ENCODE measurements around the gene FHIP2A. TPM values are rescaled to one million over a fixed set of nuclear protein-coding genes. Genes with fewer than 3 reads are reported as not detected.
"Not testable (repeated sequence)": the region's sequence is repeated elsewhere in the genome, so short reads cannot be mapped to it uniquely, and the experiment has no call there.

The FHIP2A gene
- total RNA-seq, 1 donor from 2014 or later = 23.5 TPM

DNA sequence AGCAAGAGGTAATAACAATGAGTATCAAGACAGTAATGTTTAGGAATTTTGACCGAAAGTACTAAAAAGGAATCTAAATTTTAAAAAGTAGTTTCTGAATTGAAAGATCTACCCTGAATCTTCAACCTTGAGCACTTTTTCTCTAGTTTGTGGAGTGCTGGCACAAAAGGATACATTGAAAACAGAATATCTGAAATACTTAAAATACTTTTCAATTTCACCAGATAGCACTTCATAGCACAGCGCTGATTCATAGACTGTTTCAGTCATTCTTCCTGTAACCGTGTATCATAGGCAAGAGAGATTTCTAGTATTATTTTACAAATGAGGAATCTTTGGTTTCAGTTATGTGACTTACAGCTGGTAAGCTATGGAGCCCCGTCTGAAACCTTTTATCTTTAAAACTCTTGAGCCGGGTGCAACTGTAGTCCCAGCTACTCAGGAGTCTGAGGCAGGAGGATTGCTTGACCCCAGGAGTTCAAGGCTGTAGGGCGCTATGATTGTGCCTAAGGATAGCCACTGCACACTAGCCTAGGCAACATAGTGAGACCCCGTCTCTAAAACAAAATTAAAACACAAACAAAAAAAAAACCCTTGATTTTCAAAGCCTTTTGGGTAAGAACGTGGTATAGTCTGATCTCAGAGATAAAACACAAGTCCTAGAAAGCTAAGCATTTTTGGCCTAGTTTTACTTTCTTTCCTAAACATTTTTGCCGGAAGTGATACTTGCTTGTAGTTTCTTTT, 35.1 kb downstream of the FHIP2A start:
- peak; percentile 66 to 78 for DNase-seq (ENCODE audit: low read depth in 2 of 2)

DNA sequence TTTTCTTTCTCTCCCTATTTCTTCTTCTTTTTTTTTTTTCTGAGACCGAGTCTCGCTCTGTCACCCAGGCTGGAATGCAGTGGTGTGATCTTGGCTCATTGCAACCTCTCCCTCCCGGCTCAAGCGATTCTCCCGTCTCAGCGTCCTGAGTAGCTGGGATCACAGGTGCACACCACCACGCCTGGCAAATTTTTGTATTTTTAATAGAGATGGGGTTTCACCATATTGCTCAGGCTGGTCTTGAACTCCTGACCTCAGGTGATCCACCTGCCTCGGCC, 35.6 kb downstream of the FHIP2A start:
- not testable (repeated sequence) for DNase-seq (ENCODE audit: low read depth in 2 of 2)

DNA sequence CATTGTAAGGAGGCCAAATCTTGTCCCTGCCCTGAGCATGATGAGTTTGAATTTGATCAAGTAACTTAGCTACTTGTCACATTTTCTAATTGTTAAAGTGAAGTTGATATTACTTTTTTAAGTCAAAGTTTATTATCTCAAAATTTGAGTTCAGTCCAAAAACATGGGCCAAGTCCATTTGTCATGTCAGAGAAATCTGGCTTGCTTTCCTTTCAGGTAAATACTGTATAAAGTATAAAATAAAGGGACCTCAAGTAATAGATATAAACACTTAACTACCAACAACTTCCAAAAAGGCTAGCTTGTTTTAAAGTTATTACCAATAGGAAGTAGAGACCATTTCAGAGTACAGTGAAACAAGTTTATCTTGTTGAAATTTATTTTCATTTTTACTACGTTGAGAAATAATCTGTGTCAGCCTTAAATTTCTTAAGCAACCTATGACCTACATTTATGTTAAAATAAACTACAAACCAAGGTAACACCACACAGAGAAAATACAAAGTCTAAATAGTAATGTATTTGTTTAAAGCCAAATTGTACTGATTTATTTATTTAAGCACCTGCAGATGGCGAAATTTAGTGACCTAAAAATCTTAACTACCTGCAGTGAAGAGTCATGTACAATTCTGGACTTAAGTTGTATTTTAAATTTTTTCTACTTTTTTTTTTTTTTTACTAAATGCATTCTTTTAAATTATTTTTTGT, 36.5 kb downstream of the FHIP2A start:
- DNase-seq (ENCODE audit: low read depth in 2 of 2) = no peak

DNA sequence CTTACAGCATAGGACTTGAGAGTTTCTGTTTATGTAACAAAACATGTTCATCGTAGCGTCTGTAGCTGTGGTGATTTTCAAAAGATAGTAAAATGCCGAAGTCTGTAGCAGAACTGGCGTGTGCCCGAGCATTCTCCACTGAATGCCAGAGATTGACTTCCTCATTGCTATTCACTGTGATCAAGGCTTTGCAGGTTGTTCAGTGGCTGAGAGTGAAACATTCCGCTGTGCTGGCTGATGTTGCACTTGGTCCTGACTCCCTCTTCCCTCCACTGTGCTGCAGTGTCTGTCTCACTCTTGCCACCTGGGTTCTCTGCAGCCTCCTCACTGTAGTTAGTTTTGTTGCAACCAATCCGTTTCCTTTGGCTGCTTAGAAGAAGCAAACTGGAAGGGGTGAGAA, 37.6 kb downstream of the FHIP2A start:
- DNase-seq (ENCODE audit: low read depth in 2 of 2) = no peak

DNA sequence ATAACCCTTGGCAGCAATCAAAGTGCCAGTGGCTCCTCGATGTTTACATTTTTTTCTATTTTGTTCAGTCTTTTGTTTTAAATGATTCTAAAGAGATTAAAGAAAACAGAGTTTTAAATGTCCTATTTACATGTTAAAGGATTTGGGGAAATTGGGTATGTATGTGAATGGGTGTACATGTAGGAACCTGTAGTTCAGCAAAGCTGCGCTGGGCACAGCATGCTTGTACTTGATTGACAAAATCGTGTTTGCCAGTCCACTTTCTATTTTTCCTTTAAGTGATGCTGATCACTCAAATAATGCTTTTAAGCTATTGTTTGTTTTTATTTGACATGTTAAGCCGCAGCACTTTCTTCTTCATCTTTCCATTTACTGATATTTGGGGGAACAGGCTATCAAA, 40.9 kb downstream of the FHIP2A start:
- no peak for DNase-seq (ENCODE audit: low read depth in 2 of 2)

DNA sequence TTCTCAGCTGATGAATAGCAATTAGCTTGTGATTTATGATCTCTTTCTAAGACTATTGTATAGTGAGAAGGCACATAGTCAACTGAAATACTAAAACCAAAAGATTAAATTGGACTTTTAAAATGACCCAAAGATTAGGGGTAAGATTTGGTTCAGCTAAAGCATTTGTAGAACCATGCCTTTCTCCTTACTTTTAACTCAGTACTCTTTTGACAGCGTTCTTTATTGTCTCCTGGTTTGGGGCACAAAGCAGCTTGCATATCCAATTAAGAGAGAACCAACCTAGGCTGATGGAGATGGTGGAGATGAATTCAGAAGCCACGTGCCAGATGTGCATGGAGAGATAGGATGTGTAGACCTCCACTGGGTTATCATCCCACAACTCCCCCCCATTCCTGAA, 45.8 kb downstream of the FHIP2A start:
- no peak for DNase-seq (ENCODE audit: low read depth in 2 of 2)

DNA sequence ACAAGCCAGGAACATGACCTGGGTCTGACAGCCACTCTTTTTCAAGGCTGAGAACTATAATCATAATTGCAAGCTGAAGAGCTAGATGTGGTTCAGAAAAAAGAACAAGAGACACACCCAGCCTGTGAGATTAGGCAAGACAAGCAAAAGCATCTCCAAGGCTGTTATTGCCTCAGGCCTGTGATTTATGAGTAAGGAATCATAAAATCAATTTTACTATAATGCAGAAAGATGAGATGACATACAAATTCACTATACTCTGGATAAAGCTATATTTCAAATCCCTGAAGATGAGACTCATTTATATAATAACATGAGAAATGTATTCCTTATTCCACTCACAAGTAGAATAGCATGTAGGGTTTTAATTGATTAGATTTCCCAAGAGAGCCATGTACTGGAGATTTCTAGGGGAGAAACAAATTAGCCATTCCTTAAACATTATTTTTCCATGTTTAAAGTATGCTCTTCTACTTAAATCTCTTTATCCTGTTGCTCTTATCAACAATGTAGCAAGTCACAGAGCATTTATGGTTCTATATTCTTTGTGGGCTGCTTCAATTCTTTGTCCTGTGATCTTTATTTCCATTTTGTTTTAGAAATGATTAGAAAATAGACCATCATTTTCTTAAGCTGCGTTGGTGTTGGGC, 47.4 kb downstream of the FHIP2A start:
- no peak for DNase-seq (ENCODE audit: low read depth in 2 of 2)

DNA sequence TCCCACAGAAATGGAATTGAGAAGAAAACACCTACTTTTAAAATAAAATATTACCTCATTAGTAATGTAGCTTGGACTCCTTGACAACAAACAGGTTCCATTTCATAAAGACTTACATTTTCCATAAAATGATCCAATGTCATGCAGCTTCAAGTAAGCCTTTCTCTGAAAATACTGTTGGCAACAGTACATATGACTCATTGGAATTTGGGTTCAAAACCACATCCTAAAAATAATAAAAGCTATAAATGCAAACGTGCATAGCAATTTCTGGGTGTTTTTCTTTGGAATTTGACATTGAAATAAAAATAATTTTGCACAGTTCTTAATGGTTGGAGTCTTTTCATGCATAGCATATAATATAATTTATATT, 47.9 kb downstream of the FHIP2A start:
- peak; percentile 86 to 90 for DNase-seq (ENCODE audit: low read depth in 2 of 2)

DNA sequence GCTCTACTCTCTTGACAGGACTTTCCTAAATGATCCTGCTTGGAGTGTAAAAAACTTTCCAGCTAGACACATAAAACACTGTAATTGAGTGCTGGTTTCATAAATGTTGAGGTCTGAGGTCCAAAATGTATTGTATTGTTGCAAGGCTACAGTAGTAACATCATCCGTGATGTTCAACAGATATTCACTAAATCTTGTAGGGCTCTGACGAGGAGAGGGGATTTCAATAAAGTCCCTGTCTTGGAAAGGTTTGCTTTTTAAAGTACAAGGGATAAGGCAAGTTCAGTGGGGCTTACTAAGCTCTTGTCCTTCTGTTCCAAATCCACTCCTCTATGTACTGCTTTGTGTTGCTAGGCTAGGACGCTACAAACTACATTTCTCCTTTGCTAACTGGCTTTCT, 48.9 kb downstream of the FHIP2A start:
- DNase-seq (ENCODE audit: low read depth in 2 of 2) = no peak

DNA sequence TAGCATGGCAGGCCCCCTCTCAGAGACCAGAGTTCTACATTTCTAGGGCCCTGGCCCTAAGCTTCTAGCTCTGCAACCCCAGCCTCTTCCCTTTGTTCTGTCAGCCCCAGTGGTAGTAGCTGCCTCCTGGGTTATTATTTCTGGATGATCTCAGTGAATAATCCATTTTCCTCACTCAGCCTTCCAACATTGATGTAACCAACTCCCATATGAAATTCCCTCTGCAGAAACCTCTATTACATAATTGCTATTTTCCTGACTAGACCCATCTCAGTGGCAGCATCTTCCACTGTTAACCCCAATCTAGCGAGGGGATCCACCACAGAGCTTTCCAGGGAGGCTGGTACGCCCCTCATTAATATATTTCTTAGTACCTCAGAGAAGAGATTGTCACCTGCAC, 49.8 kb downstream of the FHIP2A start:
- no peak for DNase-seq (ENCODE audit: low read depth in 2 of 2)

Other genes starting within 250 kb of the FHIP2A start
- 40.6 and 50.2 TPM in 2 replicates for gene ABLIM1, start 163.5 kb upstream of the FHIP2A start, total RNA-seq
- 20.8 and 22.1 TPM in 2 replicates for gene TRUB1, start 116.4 kb downstream of the FHIP2A start, total RNA-seq